ENCODE results near the gene ZBTB26. TPM values are rescaled to one million over a fixed set of nuclear protein-coding genes. Genes with fewer than 3 reads are reported as not detected.

Gene ZBTB26
- total RNA-seq, 3 donors from 2014 or later (not counting 1 experiment from before 2014, with no cell fraction given) = 7.8 to 12.2 (median 9.2) TPM

DNA sequence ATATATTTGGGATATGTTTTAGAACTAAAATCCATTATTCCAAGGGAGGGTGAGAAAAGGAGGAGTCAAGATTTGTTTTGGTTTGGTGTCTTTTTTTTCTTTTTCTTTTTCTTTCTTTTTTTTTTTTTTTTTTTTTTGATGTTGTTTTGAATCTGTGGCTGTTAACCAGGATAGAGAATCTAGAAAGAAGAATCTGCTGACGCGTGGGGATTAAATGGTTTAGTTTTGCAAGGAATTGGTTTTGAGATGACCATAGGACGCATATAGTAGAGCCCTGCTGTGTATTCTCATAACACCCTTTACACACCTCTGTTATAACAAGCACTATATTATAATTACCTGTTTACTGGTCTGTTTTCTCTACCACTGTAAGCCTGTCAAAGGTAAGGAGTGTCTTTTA lies 19.0 kb upstream of the ZBTB26 start:
- WGBS (ENCODE audit: insufficient coverage) = 96% methylated on average over 3 of the region's 3 CpGs
- no peak for DNase-seq
- intact Hi-C loops (cut with micrococcal nuclease) = no loop called here
- Mint-ChIP-seq H3K27me3 (ENCODE audit: low read depth in 2 of 2) (no peaks in the 10 kb centered on the region), H3K4me3 (no peak overlapping the region), H3K4me1 (peaks cover 35 to 44% of the 10 kb centered on the region in 2 donors), H3K36me3 (no peaks in the 10 kb centered on the region), H3K27ac (no peak overlapping the region), H3K9me3 (no peaks in the 10 kb centered on the region)
- H3K27ac ChIP-seq (ENCODE audit: low read length) = no peak overlapping the region
- no peaks in the 10 kb centered on the region for H3K27me3 ChIP-seq (ENCODE audit: control insufficient read depth, insufficient read depth, low read length)
- H3K4me1 ChIP-seq (ENCODE audit: control insufficient read depth, insufficient read depth, low read length) = no peaks in the 10 kb centered on the region
- no peaks in the 10 kb centered on the region for H3K36me3 ChIP-seq (ENCODE audit: control insufficient read depth, insufficient read depth, low read length)
- no peaks in the 10 kb centered on the region for H3K9me3 ChIP-seq (ENCODE audit: control insufficient read depth, insufficient read depth, low read length)
- TF ChIP-seq, protein P1, sequence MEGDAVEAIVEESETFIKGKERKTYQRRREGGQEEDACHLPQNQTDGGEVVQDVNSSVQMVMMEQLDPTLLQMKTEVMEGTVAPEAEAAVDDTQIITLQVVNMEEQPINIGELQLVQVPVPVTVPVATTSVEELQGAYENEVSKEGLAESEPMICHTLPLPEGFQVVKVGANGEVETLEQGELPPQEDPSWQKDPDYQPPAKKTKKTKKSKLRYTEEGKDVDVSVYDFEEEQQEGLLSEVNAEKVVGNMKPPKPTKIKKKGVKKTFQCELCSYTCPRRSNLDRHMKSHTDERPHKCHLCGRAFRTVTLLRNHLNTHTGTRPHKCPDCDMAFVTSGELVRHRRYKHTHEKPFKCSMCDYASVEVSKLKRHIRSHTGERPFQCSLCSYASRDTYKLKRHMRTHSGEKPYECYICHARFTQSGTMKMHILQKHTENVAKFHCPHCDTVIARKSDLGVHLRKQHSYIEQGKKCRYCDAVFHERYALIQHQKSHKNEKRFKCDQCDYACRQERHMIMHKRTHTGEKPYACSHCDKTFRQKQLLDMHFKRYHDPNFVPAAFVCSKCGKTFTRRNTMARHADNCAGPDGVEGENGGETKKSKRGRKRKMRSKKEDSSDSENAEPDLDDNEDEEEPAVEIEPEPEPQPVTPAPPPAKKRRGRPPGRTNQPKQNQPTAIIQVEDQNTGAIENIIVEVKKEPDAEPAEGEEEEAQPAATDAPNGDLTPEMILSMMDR (IDR thresholded peaks at IDR 0.05) = no peak
- ATAC-seq = no peak
- no peak overlapping the region for H3K4me3 ChIP-seq (ENCODE audit: low read length)

DNA sequence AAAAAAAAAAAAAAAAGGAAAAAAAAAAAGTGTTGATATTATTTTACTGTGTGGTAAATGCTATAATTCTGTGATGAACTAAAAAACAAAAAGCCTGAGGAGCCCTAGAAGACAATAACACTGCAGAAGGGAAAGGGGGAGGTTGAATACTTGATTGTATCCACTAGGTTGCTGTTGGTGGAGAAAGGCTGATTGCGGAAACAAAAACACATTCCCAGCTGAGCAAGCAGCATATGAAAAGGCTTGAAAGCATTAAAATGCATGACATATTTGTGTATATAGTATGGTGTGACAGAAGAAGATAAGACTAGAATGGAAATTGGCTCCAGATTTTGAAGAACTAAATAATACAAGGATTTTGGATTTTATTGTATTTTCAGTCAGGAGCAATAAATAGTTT lies 18.4 kb upstream of the ZBTB26 start:
- Mint-ChIP-seq H3K36me3 (no peaks in the 10 kb centered on the region), H3K4me3 (no peak overlapping the region), H3K9me3 (no peaks in the 10 kb centered on the region), H3K27ac (no peak overlapping the region), H3K27me3 (ENCODE audit: low read depth in 2 of 2) (no peaks in the 10 kb centered on the region), H3K4me1 (peaks cover 33 to 40% of the 10 kb centered on the region in 2 donors)
- intact Hi-C loops (cut with micrococcal nuclease) = no loop called here
- WGBS (ENCODE audit: insufficient coverage) = 93% methylated on average over 1 of the region's 1 CpG
- Histone ChIP-seq H3K9me3 (ENCODE audit: control insufficient read depth, insufficient read depth, low read length) (no peaks in the 10 kb centered on the region), H3K27me3 (ENCODE audit: control insufficient read depth, insufficient read depth, low read length) (no peaks in the 10 kb centered on the region), H3K27ac (ENCODE audit: low read length) (no peak overlapping the region), H3K4me3 (ENCODE audit: low read length) (no peak overlapping the region), H3K36me3 (ENCODE audit: control insufficient read depth, insufficient read depth, low read length) (no peaks in the 10 kb centered on the region), H3K4me1 (ENCODE audit: control insufficient read depth, insufficient read depth, low read length) (no peaks in the 10 kb centered on the region)
- TF ChIP-seq, protein P1 (IDR thresholded peaks at IDR 0.05) = no peak
- ATAC-seq = no peak
- DNase-seq = no peak

DNA sequence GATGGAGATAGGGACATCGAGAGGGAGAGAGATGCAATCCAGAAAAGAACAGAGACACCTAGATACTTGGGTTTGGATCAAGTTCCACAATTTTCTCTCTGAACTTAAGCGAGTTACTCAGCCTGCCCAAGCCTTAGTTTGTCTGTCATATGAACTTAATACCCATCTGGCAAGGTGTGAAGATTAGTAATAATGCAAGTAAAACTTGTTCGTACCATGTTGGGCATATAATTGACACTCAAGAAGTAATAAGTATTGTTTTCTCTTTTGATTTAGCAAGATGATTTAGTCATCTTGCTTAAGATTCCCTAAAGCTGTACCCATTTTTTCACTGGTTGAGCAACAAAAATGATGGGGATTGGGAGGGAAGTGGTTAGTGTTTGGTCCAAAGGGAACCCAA lies 17.0 kb upstream of the ZBTB26 start:
- Mint-ChIP-seq H3K4me1 (peaks cover 27 to 34% of the 10 kb centered on the region in 2 donors), H3K27me3 (ENCODE audit: low read depth in 2 of 2) (no peaks in the 10 kb centered on the region), H3K36me3 (no peaks in the 10 kb centered on the region), H3K4me3 (no peak overlapping the region), H3K27ac (no peak overlapping the region), H3K9me3 (no peaks in the 10 kb centered on the region)
- no peaks in the 10 kb centered on the region for H3K27me3 ChIP-seq (ENCODE audit: control insufficient read depth, insufficient read depth, low read length)
- H3K4me3 ChIP-seq (ENCODE audit: low read length) = no peak overlapping the region
- intact Hi-C loops (cut with micrococcal nuclease) = no loop called here
- peak in 1 of 3 donors; percentile 43 for ATAC-seq
- H3K9me3 ChIP-seq (ENCODE audit: control insufficient read depth, insufficient read depth, low read length) = no peaks in the 10 kb centered on the region
- no peaks in the 10 kb centered on the region for H3K4me1 ChIP-seq (ENCODE audit: control insufficient read depth, insufficient read depth, low read length)
- TF ChIP-seq, protein P1 (IDR thresholded peaks at IDR 0.05) = no peak
- 94% methylated on average over 2 of the region's 3 CpGs for WGBS (ENCODE audit: insufficient coverage)
- H3K27ac ChIP-seq (ENCODE audit: low read length) = no peak overlapping the region
- no peak for DNase-seq
- no peaks in the 10 kb centered on the region for H3K36me3 ChIP-seq (ENCODE audit: control insufficient read depth, insufficient read depth, low read length)

DNA sequence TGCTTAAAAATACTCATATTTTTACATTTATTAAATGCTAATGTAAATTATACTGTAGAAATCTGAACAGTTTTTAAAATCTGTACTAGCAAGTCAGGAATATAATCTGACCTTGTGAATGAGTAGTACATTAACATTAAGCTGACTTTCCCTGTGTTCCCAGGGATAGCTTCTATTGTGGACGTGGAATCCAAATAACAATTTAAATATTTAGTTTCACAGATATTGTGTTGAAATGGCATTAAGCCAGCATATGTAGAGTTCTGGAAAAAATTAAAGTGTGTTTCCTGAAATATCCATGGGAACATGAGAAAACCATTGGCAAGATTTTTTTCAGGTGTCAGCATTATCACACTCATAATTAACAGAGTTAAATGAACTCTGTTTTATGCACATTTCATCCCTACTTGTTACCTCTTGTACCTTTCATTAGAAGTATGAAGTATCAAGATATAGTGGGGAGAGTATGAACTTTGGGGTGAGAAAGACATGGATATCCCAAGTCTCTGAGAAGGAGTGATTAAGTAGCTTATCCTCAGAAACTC lies 15.2 kb upstream of the ZBTB26 start:
- WGBS (ENCODE audit: insufficient coverage) = no CpG with 5 or more reads among the region's 1 CpG
- peaks cover 34 to 42% of the 10 kb centered on the region in 2 donors for H3K4me1 Mint-ChIP-seq
- H3K27ac Mint-ChIP-seq = no peak overlapping the region

More for the DNA sequence above, 15.2 kb upstream of the ZBTB26 start:
- DNase-seq (no peak), ATAC-seq (no peak)
- Histone ChIP-seq H3K36me3 (ENCODE audit: control insufficient read depth, insufficient read depth, low read length) (no peaks in the 10 kb centered on the region), H3K4me1 (ENCODE audit: control insufficient read depth, insufficient read depth, low read length) (peaks cover 6% of the 10 kb centered on the region), H3K9me3 (ENCODE audit: control insufficient read depth, insufficient read depth, low read length) (no peaks in the 10 kb centered on the region), H3K27me3 (ENCODE audit: control insufficient read depth, insufficient read depth, low read length) (no peaks in the 10 kb centered on the region), H3K27ac (ENCODE audit: low read length) (no peak overlapping the region), H3K4me3 (ENCODE audit: low read length) (no peak overlapping the region)
- no peaks in the 10 kb centered on the region for H3K9me3 Mint-ChIP-seq
- TF ChIP-seq, protein P1 (IDR thresholded peaks at IDR 0.05) = no peak
- no peaks in the 10 kb centered on the region for H3K27me3 Mint-ChIP-seq (ENCODE audit: low read depth in 2 of 2)
- H3K36me3 Mint-ChIP-seq = no peaks in the 10 kb centered on the region
- no peak overlapping the region for H3K4me3 Mint-ChIP-seq
- intact Hi-C loops (cut with micrococcal nuclease) = no loop called here

Data from natural killer cell (primary cell).